Gastrocnemius medialis (tissue), 4 donors: ENCODE data around the gene IGFBPL1.

Experiments used
- POLR2A ChIP-seq, 2 donors: fragments of 450-650 bp; IDR thresholded peaks; one replicate each; pipeline ENCODE4 v1.6.1; 2017; ENCODE audit warnings: antibody characterized with exemption in 2 of 2, mild to moderate bottlenecking in 2 of 2, moderate library complexity in 2 of 2
- TF ChIP-seq, protein P1 (sequence below), 5 experiments: fragments of 450-650 bp in 3 of 5; fragments of 200-600 bp in 2 of 5; sonication (generic) in 2 of 5; IDR thresholded peaks in 4 of 5; conservative IDR thresholded peaks in 1 of 5; 1 replicate in 4 of 5; 2 replicates in 1 of 5; pipeline ENCODE4 v1.5.1; 2016 to 2019; ENCODE audit warnings: antibody characterized with exemption in 5 of 5, mild to moderate bottlenecking in 3 of 5, moderate library complexity in 3 of 5

DNA sequence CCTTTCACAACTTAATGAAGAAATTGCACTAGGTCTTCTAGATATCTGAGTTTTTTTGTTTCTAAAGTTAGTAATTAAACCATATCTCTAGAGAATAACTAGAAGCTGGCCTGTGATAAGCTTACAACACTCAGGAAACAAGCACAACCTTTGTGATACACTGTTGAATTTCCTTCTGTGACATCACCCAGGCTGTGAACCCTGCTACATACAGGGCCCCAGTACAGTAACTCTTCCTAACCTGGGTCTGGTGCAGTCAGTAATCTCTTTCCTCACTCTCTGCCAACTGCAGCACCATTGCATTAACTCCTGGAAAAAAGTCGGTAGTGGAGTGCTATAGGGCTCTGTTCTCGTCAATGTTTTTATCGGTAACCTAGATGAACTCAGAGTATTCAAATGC lies 10.6 kb upstream of the IGFBPL1 start:
- TF ChIP-seq, protein P1, sequence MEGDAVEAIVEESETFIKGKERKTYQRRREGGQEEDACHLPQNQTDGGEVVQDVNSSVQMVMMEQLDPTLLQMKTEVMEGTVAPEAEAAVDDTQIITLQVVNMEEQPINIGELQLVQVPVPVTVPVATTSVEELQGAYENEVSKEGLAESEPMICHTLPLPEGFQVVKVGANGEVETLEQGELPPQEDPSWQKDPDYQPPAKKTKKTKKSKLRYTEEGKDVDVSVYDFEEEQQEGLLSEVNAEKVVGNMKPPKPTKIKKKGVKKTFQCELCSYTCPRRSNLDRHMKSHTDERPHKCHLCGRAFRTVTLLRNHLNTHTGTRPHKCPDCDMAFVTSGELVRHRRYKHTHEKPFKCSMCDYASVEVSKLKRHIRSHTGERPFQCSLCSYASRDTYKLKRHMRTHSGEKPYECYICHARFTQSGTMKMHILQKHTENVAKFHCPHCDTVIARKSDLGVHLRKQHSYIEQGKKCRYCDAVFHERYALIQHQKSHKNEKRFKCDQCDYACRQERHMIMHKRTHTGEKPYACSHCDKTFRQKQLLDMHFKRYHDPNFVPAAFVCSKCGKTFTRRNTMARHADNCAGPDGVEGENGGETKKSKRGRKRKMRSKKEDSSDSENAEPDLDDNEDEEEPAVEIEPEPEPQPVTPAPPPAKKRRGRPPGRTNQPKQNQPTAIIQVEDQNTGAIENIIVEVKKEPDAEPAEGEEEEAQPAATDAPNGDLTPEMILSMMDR (IDR thresholded peaks at IDR 0.05 in 4 of 5, conservative IDR thresholded peaks at IDR 0.05 in 1 of 5): no peak
- no peak for TF ChIP-seq POLR2A (IDR thresholded peaks at IDR 0.05)
